ENCODE measurements around the gene RGS21.

- no peak for TF ChIP-seq EP300 (IDR thresholded peaks at IDR 0.05)
- no peak for TF ChIP-seq CTCF (IDR thresholded peaks at IDR 0.05)
- TF ChIP-seq POLR2A (IDR thresholded peaks at IDR 0.05) = no peak
Measured at GRCh38 chr1:192272732-192273131, 44.1 kb upstream of the RGS21 start.
